ENCODE measurements around the gene NSMCE4A. TPM values are rescaled to one million over a fixed set of nuclear protein-coding genes. Genes with fewer than 3 reads are reported as not detected.
"Not testable (repeated sequence)": the region's sequence is repeated elsewhere in the genome, so short reads cannot be mapped to it uniquely, and the experiment has no call there.

Gene NSMCE4A, protein sequence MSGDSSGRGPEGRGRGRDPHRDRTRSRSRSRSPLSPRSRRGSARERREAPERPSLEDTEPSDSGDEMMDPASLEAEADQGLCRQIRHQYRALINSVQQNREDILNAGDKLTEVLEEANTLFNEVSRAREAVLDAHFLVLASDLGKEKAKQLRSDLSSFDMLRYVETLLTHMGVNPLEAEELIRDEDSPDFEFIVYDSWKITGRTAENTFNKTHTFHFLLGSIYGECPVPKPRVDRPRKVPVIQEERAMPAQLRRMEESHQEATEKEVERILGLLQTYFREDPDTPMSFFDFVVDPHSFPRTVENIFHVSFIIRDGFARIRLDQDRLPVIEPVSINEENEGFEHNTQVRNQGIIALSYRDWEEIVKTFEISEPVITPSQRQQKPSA
- total RNA-seq (2014; rRNA removed; shearing (Covaris generic)), result 148 and 167 TPM in 2 replicates

- DNase-seq (ENCODE audit: low spot score), result peak; percentile 68
- in situ Hi-C loops (cut with HindIII; ENCODE audit: low sequenced_read_pairs), result no loop called here
These were observed at the start of gene NSMCE4A for GRCh38 chr10:121974535-121975294. Gene NSMCE4A (minus strand): TSS chr10:121975217. CDS start chr10:121975165, 52 bp downstream.

DNA sequence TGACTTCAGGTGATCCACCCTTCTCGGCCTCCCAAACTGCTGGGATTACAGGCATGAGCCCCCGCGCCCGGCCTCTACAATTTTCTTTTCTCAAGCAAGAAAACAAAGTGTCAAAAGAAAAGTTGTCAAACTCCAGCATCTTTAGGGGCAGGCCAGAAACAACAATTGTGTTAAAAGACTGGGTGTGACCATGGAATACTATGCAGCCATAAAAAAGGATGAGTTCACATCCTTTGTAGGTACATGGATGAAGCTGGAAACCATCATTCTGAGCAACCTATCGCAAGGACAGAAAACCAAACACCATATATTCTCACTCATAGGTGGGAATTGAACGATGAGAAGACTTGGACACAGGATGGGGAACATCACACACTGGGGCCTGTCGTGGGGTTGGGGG is 48.2 kb upstream of the NSMCE4A start:
- in situ Hi-C loops (cut with HindIII; ENCODE audit: low sequenced_read_pairs), result not testable (repeated sequence)

DNA sequence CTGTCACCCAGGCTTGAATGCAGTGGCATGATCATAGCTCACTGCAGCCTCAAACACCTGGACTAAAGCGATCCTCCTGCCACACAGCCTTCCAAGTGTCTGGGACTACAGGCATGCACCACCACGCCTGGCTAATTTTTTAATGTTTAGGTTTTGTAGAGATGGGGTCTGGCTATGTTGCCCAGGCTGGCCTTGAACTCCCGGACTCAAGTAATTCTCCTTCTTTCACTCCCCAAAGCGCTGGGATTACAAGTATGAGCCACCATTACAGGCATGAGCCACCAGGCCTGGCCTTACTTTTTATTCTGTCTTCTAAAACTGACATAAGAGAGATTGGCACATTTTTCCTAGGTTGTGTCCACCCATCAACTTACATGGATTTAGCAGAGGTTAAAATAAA is 47.3 kb upstream of the NSMCE4A start:
- in situ Hi-C loops (cut with HindIII; ENCODE audit: low sequenced_read_pairs), result no loop called here
- no peak for DNase-seq (ENCODE audit: low spot score)

More for the DNA sequence above, 48.2 kb upstream of the NSMCE4A start:
- not testable (repeated sequence) for DNase-seq (ENCODE audit: low spot score)

DNA sequence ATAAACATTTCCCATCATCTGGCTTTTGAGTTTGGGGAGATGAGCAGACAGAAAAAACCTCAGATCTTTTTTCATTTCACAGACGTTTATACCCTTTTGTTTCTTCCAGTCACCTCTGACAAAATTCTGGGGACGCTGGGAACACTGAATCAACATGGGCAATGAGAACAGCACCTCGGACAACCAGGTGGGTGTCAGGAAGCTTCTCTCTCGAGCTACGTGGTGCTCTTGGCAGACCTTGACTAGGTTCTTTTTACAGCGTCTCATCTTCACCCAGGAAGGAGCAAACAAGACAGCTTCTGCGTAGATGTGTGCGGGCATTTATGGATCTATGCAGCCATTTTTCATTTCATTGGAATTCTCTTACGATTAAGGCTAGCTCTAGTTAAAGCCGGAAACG is 46.8 kb upstream of the NSMCE4A start:
- no peak for DNase-seq (ENCODE audit: low spot score)
- in situ Hi-C loops (cut with HindIII; ENCODE audit: low sequenced_read_pairs), result no loop called here

GRCh38 chr10:122021379-122021778 is 46.4 kb upstream of the NSMCE4A start:
- no peak for DNase-seq (ENCODE audit: low spot score)
- in situ Hi-C loops (cut with HindIII; ENCODE audit: low sequenced_read_pairs), result no loop called here

DNA sequence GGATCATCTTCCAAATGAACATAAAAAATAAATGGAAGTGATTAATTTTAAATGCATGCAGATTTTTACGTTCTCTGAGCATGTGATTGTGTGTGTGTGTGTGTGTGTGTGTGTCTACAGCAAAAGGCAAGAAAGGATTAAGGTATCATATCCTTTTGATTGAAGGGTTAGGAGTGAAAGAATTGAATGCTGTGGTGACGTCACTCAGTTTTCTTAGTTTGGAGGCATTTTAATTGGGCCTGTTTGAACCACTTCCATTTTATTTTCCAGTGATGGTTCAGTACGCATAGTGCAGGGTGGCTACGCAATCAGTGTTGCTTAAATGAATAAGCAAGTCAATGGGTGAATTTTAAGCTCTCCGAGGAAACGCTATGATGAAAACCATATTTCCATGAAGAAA is 45.2 kb upstream of the NSMCE4A start:
- DNase-seq (ENCODE audit: low spot score), result no peak
- in situ Hi-C loops (cut with HindIII; ENCODE audit: low sequenced_read_pairs), result no loop called here

GRCh38 chr10:122019414-122019975 is 44.5 kb upstream of the NSMCE4A start:
- in situ Hi-C loops (cut with HindIII; ENCODE audit: low sequenced_read_pairs), result no loop called here
- no peak for DNase-seq (ENCODE audit: low spot score)

- no peak for DNase-seq (ENCODE audit: low spot score)
- in situ Hi-C loops (cut with HindIII; ENCODE audit: low sequenced_read_pairs), result no loop called here
These were observed 44.0 kb upstream of the NSMCE4A start for GRCh38 chr10:122018951-122019413.

DNA sequence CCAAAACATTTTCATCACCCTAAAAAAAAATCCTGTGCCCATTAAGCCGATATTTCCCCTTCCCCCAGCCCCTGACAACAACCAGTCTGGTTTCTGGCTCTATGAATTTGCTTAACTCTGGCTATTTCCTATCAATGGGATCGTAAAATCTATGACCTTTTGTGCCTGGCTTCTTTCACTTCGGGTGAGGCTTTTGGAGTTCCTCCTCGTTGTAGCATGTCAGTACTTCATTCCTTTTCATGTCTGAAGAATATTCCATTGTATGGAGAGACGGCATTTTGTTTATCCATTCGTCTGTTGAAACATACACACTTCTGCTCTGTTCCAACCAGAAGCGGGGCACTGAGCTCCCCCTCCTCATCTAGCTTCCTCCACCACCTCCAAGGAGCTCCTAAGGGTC is 43.5 kb upstream of the NSMCE4A start:
- in situ Hi-C loops (cut with HindIII; ENCODE audit: low sequenced_read_pairs), result no loop called here
- DNase-seq (ENCODE audit: low spot score), result no peak

GRCh38 chr10:122017926-122018325 is 42.9 kb upstream of the NSMCE4A start:
- in situ Hi-C loops (cut with HindIII; ENCODE audit: low sequenced_read_pairs); DNase-seq (ENCODE audit: low spot score): not testable (repeated sequence)

GRCh38 chr10:122014652-122015248 is 39.7 kb upstream of the NSMCE4A start:
- in situ Hi-C loops (cut with HindIII; ENCODE audit: low sequenced_read_pairs), result no loop called here
- no peak for DNase-seq (ENCODE audit: low spot score)

- no peak for DNase-seq (ENCODE audit: low spot score)
- in situ Hi-C loops (cut with HindIII; ENCODE audit: low sequenced_read_pairs), result no loop called here
These were observed 38.3 kb upstream of the NSMCE4A start for GRCh38 chr10:122013311-122013780.

- in situ Hi-C loops (cut with HindIII; ENCODE audit: low sequenced_read_pairs), result no loop called here
- DNase-seq (ENCODE audit: low spot score), result no peak
These were observed 37.7 kb upstream of the NSMCE4A start for GRCh38 chr10:122012731-122013130.

DNA sequence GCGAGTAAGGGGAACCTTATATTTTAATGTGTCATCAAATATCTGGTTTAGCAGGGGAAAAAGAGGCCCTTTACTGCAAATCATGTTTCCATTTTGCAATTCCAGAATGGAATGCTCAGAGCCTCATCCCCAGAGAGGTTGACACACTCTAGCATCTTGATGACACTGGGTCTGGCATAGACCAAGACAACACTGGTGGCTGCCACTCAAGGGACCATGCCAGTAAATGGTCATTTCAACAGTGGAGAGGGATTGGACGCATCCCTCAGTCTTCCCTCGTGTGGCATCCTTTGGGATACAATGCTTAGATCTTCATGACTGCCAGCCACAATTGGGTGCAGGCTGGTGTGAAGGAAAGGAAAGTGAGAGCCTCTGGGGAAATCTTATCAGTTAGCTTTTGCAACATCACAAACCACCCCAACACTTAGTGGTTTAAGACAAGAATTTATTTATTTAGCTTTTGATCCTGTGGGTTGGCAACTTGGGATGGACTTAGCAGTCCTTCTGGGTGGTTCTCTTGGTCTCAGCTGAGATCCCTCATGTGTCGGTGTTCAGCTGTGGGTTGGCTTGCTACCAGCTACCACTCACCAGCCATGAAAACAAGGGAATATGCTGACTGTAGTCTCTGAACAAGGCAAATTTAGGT is 35.5 kb upstream of the NSMCE4A start:
- in situ Hi-C loops (cut with HindIII; ENCODE audit: low sequenced_read_pairs), result no loop called here
- no peak for DNase-seq (ENCODE audit: low spot score)

GRCh38 chr10:122007415-122007814 is 32.4 kb upstream of the NSMCE4A start:
- in situ Hi-C loops (cut with HindIII; ENCODE audit: low sequenced_read_pairs), result no loop called here
- DNase-seq (ENCODE audit: low spot score), result no peak

GRCh38 chr10:122001698-122002097 is 26.7 kb upstream of the NSMCE4A start:
- in situ Hi-C loops (cut with HindIII; ENCODE audit: low sequenced_read_pairs), result no loop called here
- no peak for DNase-seq (ENCODE audit: low spot score)

DNA sequence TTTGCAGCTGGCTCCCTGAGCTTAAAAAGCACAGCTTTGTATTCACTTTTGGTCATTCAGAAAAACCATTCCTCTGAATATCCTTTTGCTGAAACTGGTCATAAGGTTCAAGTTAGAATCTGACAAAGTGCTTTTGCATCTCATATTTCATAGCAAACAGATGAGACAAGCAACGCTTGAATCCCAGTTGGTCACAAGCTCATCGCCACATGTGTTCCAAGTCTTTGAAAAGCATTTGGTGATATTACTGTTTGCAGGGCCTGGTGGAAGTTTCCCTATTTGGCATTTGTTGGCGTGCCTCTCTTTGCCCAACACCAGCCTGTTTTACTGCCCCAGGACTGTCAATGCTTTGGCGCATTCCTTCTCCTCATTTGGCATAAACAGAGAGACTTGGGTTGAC is 24.3 kb upstream of the NSMCE4A start:
- in situ Hi-C loops (cut with HindIII; ENCODE audit: low sequenced_read_pairs), result no loop called here
- DNase-seq (ENCODE audit: low spot score), result no peak

DNA sequence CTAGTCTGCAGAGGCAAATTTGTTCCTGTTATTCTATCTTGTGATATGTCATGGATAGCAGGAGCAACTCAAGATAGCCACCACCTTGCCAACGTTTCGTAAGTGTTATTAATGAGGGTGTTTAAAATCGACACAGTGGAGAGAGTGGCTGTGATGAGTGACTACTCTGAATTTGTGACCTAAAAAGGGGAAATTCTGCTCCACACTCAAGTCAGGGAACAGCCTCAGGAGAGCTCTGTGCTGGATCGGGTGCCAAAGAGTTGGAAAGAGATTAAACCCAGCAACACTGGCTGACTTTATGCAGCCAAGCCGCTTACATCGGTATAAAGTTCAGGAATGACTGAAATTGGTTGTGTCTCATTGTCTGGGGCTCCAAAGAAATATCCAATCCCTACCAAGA is 23.4 kb upstream of the NSMCE4A start:
- in situ Hi-C loops (cut with HindIII; ENCODE audit: low sequenced_read_pairs), result no loop called here
- DNase-seq (ENCODE audit: low spot score), result no peak

- peak; percentile 66 for DNase-seq (ENCODE audit: low spot score)
- in situ Hi-C loops (cut with HindIII; ENCODE audit: low sequenced_read_pairs), result no loop called here
These were observed 19.5 kb upstream of the NSMCE4A start for GRCh38 chr10:121994429-121994941.
